Middle frontal gyrus (tissue), 1 donor: Measurements from ENCODE around the gene FAM32A.

Experiments
- DNase-seq: peaks from one replicate; pipeline ENCODE4 v3.0.0-alpha.2; 2015; ENCODE audit warnings: low spot score; ENCODE audit errors: extremely low spot score

Gene FAM32A

DNA sequence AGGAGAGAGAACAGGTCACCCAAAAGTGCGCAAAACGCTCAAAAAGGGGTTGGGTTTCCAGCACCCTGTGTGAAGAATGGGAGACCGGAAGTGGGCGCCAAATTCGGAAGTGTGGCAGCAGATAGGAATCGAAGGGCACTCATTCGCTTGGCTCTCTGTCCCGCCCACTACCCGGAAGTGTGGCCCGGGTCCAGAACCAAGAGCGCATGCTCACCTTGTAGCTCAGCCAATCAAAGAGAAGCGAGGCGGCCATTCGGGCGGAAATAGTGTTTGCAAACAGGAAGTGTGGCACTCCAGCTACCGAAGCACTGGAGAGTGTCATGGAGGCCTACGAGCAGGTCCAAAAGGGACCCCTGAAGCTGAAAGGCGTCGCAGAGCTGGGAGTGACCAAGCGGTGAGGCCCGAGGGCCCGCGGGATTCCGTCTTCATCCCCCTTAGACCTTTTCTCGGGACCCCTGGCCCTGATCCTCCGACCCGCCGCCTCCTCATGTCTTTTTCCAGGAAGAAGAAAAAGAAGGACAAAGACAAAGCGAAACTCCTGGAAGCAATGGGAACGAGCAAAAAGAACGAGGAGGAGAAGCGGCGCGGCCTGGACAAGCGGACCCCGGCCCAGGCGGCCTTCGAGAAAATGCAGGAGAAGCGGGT, at the start of gene FAM32A:
FAM32A (plus strand) TSS at position 288 of the 645 bp plus-strand sequence; CDS start at position 321, 33 bp downstream.
- peak; percentile 96 for DNase-seq

DNA sequence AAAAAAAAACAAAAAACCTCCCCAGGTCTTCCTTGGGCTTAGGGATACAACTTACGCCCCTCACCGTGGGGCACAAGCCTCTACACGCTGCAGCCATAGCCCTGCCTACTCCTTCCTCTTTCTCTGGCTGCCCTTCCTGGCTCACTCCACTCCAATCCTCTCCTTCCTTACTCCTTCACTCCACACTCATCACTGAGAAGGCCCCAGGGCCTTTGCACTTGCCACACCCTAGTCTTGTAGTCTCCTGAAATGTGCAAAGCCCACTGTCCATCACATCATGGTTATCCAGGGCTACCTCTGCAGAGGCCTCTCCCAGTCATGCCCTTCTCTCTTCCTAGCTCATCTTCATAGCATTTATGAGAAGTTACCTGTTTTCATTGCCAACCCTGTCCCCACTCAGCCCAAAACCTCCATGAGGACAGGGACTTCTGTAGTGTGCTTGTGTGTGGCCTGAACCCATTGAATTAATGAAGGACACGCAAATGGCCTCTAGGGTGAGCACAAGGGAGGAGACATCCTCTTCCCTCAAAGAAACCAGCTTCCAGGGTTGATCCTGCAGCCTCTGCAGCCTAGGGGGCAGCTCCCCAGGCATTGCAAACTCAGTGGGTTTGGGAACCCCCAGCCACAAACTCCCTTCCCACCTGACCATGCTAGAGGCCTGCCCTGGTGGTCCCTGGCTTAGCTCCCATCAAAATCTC, 49.6 kb upstream of the FAM32A start:
- DNase-seq: no peak

DNA sequence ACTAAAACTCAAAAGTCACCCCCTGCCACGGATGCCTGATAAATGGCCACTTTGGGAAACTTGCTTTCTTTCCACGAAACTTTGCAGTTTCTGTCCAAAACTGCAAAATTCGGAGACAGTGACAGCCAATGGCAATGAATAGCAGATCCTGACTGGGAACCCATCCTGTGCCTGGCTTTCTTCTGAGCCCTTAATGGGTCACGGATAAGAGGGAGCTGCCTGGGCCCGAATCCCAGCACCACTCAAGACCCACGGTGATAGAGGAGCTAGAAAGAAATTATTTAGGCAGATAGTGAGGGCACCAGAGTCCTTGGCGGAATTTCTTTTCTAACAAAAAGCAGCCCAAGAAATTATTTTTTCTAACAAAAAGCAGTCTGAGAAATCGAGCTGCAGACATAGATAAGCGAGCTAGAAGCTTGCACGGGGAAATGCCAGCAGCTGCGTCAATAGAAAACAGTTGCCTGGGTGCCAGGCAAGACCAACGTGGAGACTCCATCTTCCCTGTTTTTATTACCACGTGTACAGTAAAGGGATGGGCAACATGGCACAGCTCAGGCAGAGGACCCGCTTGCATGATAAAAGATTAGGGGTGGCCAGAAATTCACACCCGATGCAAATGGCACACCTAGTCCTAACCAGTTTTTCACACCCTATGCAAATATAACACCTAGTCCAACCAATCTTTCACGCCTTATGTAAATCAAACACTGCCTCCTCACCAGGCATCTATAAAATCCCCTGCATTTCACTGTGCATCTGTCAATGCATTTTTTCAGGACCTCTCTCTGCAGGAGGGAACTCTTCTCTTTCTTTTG, 48.8 kb upstream of the FAM32A start:
- no peak for DNase-seq

DNA sequence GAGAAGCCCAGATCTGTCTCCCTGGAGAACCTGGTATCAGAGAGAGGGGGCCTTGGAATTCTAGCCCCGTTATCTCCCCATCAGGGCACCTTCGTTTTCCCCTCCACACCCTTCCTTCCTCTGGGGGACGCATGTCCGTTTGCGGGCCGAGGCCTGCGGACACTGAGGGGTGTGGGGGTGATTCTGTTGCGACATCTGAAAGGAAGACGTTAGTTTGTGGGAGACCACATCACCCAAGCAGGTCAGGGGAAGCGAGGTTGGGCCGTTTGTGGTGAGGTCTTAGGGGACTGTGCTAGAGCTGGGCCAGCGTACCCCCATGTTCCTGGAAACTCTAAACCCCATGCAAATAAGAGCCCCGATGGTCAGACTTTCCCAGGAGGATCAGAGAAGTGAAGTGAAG, 45.5 kb upstream of the FAM32A start:
- DNase-seq: no peak

DNA sequence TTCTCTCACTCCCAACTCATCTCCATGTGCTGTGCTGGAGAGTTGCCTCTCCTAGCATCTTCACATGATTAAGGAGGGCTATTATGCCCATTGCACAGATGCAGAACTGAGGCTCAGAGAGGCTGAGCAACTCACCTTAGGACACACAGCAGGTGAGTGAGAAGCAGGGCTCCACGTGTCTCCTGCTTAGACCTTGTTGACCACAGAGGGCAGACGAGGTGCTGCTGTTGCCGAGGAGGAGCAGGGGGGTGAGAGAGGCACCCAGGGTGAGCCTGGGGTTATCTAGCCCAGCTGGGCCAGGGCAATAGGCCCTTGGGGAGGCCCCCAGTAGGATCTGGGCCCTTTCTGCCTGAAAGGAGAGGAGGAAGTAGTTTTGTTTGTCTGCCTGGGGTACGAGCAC, 44.2 kb upstream of the FAM32A start:
- no peak for DNase-seq

DNA sequence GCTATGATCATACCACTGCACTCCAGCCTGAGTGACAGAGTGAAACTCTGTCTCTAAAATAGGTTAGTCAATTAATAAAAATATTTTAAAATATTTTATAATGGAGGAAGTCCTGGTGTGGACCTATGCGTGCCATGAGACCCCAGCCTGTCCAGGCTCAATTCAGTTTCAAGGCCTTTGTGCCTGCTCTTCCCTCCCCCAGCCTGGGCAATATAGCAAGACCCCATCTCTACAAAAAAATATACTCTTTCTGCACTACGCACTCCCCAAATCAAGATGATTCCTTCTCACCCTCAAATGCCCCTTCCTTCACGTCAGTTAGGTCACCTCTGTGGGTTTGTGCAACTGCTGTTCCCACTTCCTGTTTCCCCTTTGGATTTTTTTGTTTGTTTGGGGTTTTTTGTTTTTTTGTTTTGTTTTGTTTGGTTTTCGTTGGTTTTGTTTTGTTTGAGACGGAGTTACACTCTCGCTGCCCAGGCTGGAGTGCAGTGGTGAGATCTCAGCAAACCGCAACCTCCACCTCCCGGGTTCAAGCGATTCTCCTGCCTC, 43.1 kb upstream of the FAM32A start:
- DNase-seq: no peak

DNA sequence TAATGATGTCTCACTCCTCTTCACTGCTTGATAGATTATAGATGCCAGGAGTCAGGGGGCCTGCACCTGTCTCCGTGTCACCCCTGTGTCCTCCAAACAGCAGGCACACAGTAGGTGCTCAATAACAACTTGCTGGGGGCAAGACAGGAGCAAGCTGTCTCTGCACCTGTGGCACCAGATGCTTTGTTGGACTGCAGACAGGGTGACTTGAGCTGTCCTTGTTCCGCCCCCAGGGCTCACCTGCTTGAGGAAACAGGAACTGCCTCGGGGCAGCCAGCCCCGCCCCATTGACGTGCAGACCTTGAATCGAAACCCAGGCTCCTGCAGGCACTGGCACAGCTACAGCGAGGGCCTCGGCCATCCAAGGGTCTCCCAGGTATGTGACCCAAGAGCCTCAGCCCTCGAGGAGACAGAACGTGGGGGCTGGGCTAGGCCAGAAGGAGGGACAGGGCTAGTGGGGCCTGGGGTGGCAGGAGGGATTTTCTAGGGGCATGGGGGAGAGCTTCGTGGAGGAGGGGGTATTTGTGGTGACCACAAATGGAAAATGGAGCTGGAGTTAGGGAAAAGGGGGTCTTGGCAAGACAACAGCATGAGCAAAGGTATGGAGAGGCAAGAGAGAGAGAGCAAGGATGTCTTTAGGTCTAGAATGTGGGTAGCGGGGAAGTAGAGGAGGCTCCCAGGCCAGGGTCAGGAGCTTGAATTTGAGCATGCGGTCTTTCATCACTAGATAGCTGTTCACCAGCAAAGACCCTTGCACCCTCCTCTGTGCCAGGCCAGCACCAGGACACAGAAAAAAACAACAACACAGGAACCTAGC, 41.6 kb upstream of the FAM32A start, which contains the start of gene HSH2D:
HSH2D (plus strand) TSS at position 287 of the 817 bp plus-strand sequence. CDS start 5,066 bp downstream, outside the sequence.
- DNase-seq: no peak

DNA sequence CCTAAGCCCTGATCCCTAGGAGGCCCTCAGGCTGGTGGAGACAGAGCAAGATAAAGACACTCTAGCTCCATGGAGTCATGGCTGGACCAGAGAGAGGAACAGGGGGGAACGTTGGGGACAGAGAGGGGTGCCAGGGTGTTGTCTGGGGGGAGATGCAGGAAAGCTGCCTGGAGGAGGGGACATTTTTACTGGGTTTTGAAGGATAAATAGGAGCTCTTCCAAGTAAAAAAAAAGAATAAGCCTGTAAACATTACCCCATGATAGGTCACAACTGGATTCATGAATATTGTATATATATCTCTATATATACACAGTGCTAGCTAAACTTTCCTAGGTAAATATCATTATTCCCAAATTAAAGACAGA, 41.0 kb upstream of the FAM32A start:
- no peak for DNase-seq

DNA sequence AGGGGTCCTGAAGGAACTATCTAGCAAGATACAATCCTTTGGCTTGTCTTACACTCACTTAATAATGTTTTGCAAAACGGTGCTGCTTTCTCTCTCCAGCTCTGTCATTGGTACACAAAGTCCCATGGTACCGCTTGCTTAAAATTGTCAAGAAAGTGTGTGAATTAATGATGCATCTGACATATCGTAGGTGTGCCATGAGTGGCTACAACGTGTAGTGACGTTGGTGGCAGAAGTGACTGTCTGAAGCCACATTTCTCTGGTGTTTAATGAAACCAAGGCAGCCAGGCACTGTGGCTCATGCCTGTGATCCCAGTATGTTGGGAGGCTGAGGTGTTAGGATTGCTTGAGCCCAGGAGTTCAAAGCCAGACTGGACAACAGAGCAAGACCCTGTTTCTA, 39.1 kb upstream of the FAM32A start:
- DNase-seq: no peak

DNA sequence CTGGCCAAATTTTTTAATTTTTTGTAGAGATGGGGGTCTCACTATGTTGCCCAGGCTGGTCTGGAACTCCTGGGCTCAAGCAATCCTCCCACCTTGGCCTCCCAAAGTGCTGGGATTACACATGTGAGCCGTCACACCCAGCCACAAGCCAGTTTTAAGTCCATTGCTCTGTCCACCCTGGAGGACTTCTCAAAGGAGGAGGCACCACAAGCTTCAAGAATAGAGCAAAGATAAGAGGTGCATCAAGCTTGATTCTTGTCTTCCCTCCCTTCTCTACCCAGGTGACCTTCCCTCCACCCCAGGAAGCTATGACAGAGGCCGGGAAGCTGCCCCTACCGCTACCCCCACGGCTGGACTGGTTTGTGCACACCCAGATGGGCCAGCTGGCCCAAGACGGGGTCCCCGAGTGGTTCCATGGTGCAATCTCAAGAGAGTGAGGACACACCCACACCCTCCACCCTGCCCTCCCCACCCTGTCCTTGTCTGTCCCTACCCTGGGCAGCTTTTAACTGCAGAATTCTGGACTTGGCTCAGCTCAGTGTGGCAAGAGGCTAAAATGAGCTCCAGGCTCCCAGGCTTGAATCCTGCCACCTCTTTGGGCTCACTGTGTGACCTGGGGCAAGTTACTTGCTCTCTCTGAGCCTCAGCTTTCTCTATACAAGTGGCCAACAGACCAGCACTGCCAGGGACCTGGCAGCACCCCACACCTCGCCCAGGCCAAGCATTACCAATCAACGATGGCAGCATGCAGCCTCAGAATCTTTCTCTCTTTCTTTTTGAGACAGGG, 36.6 kb upstream of the FAM32A start:
- no peak for DNase-seq

DNA sequence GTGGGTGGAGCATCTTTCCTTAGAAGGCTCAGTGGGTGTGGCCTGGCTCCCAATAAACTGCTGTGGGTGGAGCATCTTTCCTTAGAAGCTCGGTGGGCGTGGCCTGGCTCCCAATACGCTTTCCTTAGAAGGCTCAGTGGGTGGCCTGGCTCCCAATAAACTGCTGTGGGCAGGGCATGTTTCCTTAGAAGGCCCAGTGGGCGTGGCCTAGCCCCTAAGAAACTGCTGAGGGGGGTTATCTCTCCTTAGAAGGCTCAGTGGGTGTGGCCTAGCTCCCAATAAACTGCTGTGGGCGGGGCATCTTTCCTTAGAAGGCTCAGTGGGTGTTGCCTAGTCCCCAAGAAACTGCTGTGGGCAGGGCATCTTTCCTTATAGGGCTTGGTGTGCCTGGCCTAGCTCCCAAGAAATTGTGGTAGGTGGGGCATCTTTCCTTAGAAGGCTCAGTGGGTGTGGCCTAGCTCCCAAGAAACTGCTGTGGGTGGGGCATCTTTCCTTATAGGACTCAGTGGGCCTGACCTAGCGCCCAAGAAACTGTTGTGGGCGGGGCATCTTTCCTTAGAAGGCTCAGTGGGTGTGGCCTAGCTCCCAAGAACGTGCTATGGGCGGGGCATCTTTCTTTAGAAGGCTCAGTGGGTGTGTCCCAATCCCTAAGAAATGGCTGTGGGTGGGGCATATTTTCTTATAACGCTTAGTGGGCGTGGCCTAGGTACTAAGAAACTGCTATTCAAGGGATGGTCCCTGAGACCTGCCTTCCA, 31.5 kb upstream of the FAM32A start:
- no peak for DNase-seq

DNA sequence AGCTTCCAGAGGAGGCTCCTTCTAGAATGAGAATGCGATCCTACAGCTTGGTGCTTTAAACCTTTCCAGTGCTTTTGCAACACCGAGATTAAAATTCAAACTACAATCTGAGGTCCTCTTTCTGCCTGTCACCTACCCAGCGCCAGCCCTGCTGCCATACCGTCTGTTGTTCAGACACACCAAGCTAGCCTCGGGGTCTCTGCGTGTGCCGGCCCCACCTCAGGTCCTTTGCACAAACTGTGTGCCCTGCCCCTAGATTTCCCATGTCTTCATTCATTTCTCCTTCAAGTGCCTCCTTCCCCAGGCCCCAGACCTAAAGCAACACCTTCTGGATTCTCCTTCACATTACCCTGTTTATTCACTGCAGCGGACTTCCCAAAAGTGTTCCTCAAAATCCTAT, 30.7 kb upstream of the FAM32A start:
- no peak for DNase-seq

DNA sequence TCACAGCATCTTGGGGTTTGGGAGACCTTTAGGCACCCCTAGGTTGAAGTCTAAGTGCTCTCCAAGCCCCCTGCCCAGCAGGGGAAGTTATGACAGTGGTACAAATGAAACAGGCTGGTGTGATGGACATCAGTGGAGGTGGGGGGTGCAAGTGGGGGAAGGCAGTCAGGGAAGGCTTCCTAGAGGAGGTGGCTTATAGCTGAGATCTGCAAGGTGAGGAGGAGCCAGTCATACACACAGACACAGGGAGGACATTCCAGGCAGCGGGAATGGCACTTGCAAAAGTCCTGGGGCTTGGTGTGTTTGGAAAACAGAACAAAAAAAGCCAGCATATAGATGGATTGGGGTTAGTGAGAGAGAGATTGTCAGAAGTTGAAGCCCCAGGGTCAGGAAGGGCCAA, 30.1 kb upstream of the FAM32A start:
- DNase-seq: no peak

DNA sequence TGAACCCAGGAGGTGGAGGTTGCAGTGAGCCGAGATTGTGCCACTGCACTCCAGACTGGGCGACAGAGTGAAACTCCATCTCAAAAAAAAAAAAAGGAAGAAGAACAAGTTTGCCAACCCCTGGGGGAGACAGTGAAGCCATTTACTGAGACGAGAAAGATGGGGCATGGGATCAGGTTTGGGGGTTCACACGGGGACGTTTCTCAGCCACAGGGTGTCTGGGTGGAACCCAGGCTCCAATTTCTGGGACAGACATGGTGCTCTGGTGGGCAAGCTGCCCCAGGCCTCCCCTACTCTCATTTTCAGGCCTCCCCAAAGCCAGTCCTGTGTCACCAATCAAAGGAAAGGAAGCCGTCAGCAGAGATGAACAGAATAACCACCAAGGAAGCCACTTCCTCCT, 28.3 kb upstream of the FAM32A start:
- DNase-seq: no peak

DNA sequence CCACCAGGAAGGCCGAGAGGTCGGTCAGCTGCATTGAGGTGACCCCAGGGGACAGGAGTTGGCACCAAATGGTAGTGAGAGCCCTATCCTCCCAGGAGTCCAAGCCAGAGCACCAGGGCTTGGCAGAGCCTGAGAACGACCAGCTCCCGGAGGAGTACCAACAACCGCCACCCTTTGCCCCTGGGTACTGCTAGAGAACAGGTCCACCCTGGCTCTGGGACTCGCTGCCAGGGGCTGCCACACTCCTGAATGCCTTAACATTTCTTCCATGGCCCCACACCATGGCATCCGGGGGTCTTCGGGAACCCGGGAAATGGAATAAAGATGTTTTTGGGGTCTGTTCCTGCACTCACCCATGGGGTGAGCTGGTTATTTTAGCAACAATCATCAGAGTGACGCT, 27.6 kb upstream of the FAM32A start:
- no peak for DNase-seq

DNA sequence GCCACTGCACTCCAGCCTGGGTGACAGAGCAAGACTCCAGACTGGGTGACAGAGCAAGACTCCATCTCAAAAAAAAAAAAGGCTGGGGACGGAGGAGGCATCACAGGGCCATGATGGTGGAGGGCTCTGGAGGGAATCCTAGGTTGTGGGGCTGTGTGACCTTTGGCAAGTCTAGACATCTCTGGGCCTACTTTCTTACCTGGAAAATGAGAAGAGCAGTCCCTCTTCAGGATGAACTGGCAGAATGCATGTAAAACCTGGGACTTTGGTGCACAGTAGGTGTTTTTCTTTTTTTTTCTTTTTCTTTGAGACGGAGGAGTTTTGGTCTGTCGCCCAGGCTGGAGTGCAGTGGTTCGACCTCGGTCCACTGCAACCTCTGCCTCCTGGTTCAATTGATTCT, 25.6 kb upstream of the FAM32A start:
- no peak for DNase-seq

DNA sequence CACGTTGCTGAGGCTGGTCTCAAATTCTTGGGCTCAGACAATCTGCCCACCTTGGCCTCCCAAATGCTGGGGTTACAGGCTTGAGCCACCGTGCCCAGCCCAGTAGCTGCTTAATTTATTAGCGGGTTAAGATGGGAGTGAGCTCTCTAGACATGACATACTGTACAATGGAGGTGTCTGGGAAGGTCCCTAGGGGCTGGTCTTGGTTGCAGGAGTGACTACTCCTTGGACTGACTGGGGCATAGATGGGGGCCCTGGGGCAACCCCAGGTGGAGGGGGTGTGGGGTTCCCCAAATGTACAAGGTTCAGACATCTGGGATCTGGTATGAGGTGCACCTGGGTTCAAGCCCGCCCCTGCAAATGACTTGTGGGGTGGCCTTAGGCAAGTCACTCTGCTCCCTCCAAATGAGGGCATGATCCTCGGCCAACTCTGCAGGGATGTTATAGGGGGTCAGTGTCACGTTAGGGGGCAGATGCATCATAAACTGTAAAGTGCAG, 24.7 kb upstream of the FAM32A start:
- no peak for DNase-seq

DNA sequence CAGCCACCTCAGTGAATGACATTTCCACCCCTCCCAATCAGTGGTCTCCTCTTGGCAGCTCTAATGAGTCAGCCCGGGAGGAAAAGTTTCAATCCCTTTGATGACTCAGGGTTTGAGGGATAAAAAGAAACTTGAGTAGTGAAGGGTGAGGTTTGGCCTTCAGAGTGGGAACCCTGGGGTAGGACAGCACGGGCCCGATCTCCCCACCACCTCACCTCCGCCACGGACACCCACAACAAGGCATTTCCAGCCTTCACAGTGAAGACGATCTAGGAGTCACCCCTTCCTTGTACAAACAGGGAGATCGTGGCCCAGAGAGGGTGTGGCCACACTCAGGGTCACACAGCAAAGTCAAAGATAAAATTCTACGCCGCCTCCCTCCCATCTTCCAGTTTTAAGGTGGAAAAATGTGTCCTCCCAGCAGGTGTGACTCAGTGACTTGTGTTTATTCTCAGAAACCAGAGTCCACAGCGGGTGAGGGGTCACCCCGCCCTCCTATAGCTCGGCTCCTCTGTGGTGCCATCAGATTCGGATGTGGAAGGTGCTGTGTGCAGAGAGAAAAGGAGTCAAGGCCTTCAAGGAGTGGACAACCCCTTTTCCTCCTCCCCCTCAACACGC, 24.2 kb upstream of the FAM32A start:
- no peak for DNase-seq

DNA sequence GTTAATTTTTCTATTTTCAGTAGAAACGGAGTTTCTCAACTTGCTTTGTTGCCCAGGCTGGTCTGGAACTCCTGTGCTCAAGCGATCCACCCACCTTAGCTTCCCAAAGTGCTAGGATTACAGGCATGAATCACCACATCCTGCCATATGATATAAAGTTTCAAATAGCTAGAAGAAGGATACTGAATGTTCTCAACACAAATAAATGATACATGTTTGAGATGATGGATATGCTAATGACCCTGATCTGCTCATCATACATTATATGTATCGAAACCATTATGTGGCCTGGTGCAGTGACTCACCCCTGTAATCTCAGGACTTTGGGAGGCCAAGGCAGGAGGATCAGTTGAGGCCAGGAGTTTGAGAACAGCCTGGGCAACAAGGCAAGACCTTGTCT, 23.4 kb upstream of the FAM32A start:
- DNase-seq: peak; percentile 17
